Esophagus muscularis mucosa (tissue), 4 donors: ENCODE measurements around the gene C1orf21. TPM values are rescaled to one million over a fixed set of nuclear protein-coding genes. Genes with fewer than 3 reads are reported as not detected.

Experiments used
- DNase-seq: peaks from one replicate; pipeline ENCODE4 v3.0.0-alpha.2; 2017; ENCODE audit errors: extremely low spot score
- H3K27ac ChIP-seq, 4 donors: fragments of 200-600 bp; sonication (generic); replicated peaks in 1 of 4; 1 replicate in 3 of 4; 2 replicates in 1 of 4; pipeline ENCODE4 v1.5.1; 2016 to 2019; ENCODE audit warnings: mild to moderate bottlenecking in 1 of 4
- H3K27me3 ChIP-seq, 4 donors: fragments of 200-600 bp; sonication (generic); one replicate each; pipeline versions ENCODE4 v1.5.1 to v1.6.0; 2016 to 2019
- H3K36me3 ChIP-seq, 4 donors: fragments of 200-600 bp; sonication (generic); one replicate each; pipeline ENCODE4 v1.5.1; 2016 to 2019
- H3K4me1 ChIP-seq, 4 donors: fragments of 200-600 bp; sonication (generic); one replicate each; pipeline ENCODE4 v1.5.1; 2016 to 2019
- H3K4me3 ChIP-seq, 4 donors: fragments of 200-600 bp; sonication (generic); 1 replicate in 2 of 4; 2 replicates in 2 of 4; pipeline ENCODE4 v1.5.1; 2016 to 2019; ENCODE audit warnings: mild to moderate bottlenecking in 4 of 4, moderate library complexity in 1 of 4
- H3K9me3 ChIP-seq, 4 donors: fragments of 200-600 bp; sonication (generic); 1 replicate in 3 of 4; 2 replicates in 1 of 4; pipeline ENCODE4 v1.5.1; 2016 to 2019
- CTCF ChIP-seq, 3 experiments: fragments of 200-600 bp in 2 of 3; fragments of 450-650 bp in 1 of 3; sonication (generic) in 2 of 3; IDR thresholded peaks; one replicate each; pipeline ENCODE4 v1.5.1; 2017 to 2019; ENCODE audit warnings: antibody characterized with exemption in 3 of 3, mild to moderate bottlenecking in 2 of 3, moderate library complexity in 1 of 3
- EP300 ChIP-seq: sonication (generic); formaldehyde crosslinking; IDR thresholded peaks from one replicate; pipeline ENCODE4 v1.6.1; 2017; ENCODE audit warnings: antibody characterized with exemption
- POLR2A ChIP-seq: fragments of 450-650 bp; IDR thresholded peaks from one replicate; pipeline ENCODE4 v1.6.1; 2017; ENCODE audit warnings: antibody characterized with exemption, moderate library complexity, mild to moderate bottlenecking, low read depth
- POLR2AphosphoS5 ChIP-seq, 2 donors: sonication (generic); formaldehyde crosslinking; IDR thresholded peaks; one replicate each; pipeline ENCODE4 v1.6.1; 2017; ENCODE audit warnings: antibody characterized with exemption in 2 of 2
- WGBS: methylation state at CpG from one replicate; pipeline ENCODE4 v1.1.5; 2018; 5-methylcytosine and 5-hydroxymethylcytosine counted together
- intact Hi-C: fragments of 100-400 bp; cut with DNase I; formaldehyde crosslinking; loops from one replicate; pipeline ENCODE4 v1.15.1; 2023
- total RNA-seq, 4 donors: library from RNA; depleted of rRNA; stranded (reverse); fragments of >200 nt; gene quantifications; one replicate each; pipeline versions ENCODE4 v1.1.0 to v1.2.1, GENCODE V29; 2016

The C1orf21 gene
- total RNA-seq, 4 donors from 2014 or later = 39.5 to 91.7 (median 58.8) TPM

GRCh38 chr1:184399192-184399847, 12.5 kb downstream of the C1orf21 start:
- no peak for DNase-seq
- TF ChIP-seq EP300 (no peak), POLR2AphosphoS5 (IDR thresholded peaks at IDR 0.05) (no peak), POLR2A (no peak), CTCF (IDR thresholded peaks at IDR 0.05) (no peak)
- H3K4me1 ChIP-seq = peaks cover 35 to 55% (median 43%) of the 10 kb centered on the region in 4 donors
- H3K36me3 ChIP-seq = no peaks in the 10 kb centered on the region
- no peak overlapping the region for H3K4me3 ChIP-seq
- peak overlapping the region in 2 of 4 donors; percentile 22 to 31 for H3K27ac ChIP-seq
- WGBS = 53% methylated on average over 5 of the region's 5 CpGs
- intact Hi-C loops = no loop called here
- H3K9me3 ChIP-seq = no peaks in the 10 kb centered on the region
- no peaks in the 10 kb centered on the region for H3K27me3 ChIP-seq

- Histone ChIP-seq H3K9me3 (no peaks in the 10 kb centered on the region), H3K4me3 (no peak overlapping the region), H3K27ac (no peak overlapping the region), H3K36me3 (no peaks in the 10 kb centered on the region), H3K4me1 (peaks cover 44 to 74% (median 62%) of the 10 kb centered on the region in 4 donors), H3K27me3 (no peaks in the 10 kb centered on the region)
- intact Hi-C loops = no loop called here
- WGBS = 89% methylated on average over 3 of the region's 3 CpGs
- no peak for DNase-seq
- TF ChIP-seq CTCF (IDR thresholded peaks at IDR 0.05) (no peak), POLR2A (no peak), EP300 (no peak), POLR2AphosphoS5 (IDR thresholded peaks at IDR 0.05) (no peak)
Measured at GRCh38 chr1:184403961-184404726, 17.3 kb downstream of the C1orf21 start.

GRCh38 chr1:184404727-184405027, 17.8 kb downstream of the C1orf21 start:
- 92% methylated on average over 2 of the region's 2 CpGs for WGBS
- no peaks in the 10 kb centered on the region for H3K9me3 ChIP-seq
- DNase-seq = no peak
- TF ChIP-seq POLR2AphosphoS5 (IDR thresholded peaks at IDR 0.05) (no peak), POLR2A (no peak), CTCF (IDR thresholded peaks at IDR 0.05) (no peak), EP300 (no peak)
- no peak overlapping the region for H3K27ac ChIP-seq
- peaks cover 41 to 73% (median 60%) of the 10 kb centered on the region in 4 donors for H3K4me1 ChIP-seq
- no peaks in the 10 kb centered on the region for H3K36me3 ChIP-seq
- H3K4me3 ChIP-seq = no peak overlapping the region
- no peaks in the 10 kb centered on the region for H3K27me3 ChIP-seq
- intact Hi-C loops = no loop called here

DNA sequence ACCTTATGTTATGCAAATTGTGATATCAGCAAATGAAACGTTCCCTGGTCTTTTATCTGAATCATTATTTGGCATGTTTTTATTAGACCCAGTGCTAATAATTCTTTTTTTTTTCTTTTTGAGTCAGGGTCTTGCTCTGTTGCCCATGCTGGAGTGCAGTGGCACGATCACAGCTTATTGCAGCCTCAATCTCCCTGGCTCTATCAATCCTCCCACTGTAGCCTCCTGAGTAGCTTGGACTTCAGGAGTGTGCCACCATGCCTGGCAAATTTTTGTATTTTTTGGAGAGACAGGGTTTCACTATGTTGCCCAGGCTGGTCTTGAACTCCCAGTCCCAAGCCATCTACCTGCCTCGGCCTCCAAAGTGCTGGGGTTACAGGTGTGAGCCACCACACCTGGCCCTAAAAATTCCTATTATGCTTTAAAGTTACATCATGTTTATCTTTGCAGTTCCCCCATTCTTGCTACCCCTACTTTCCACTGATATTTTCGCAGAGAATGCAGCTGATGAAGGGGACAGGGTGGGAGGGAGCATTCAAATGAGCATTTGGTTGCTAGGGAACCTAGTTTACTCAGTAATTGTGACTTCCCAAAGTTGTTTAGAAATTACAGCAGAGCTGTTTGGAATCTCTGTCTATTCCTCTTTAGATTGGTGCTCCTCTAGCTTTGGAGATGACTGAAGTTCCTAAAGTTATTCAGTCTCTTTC, 18.4 kb downstream of the C1orf21 start:
- Histone ChIP-seq H3K27ac (peak overlapping the region in 1 of 4 donors; percentile 22), H3K9me3 (no peaks in the 10 kb centered on the region), H3K36me3 (no peaks in the 10 kb centered on the region), H3K4me1 (peaks cover 41 to 73% (median 58%) of the 10 kb centered on the region in 4 donors), H3K27me3 (no peaks in the 10 kb centered on the region), H3K4me3 (no peak overlapping the region)
- DNase-seq = no peak
- intact Hi-C loops = no loop called here
- no peak for TF ChIP-seq POLR2AphosphoS5 (IDR thresholded peaks at IDR 0.05)
- no peak for TF ChIP-seq POLR2A
- no peak for TF ChIP-seq CTCF (IDR thresholded peaks at IDR 0.05)
- TF ChIP-seq EP300 = no peak
- 83% methylated on average over 4 of the region's 4 CpGs for WGBS
